ENCODE data around the gene JMY. TPM values are rescaled to one million over a fixed set of nuclear protein-coding genes. Genes with fewer than 3 reads are reported as not detected.

JMY gene
- polyA plus RNA-seq, 1 donor (not counting 4 experiments of a cell fraction or from before 2014, with no cell fraction given): 3.3 TPM

GRCh38 chr5:79206541-79206940 is 29.4 kb upstream of the JMY start:
- peaks cover 8% of the 10 kb centered on the region for H3K4me1 ChIP-seq (ENCODE audit: control insufficient read depth, extremely low read depth, insufficient read depth, low read length)
- H3K4me3 ChIP-seq (ENCODE audit: control insufficient read depth in 2 of 3, extremely low read depth in 1 of 3, insufficient read depth in 2 of 3, low read depth in 1 of 3, low read length in 3 of 3): no peak overlapping the region

GRCh38 chr5:79209505-79209904 is 26.4 kb upstream of the JMY start:
- dilution Hi-C loops (cut with MboI; ENCODE audit: extremely low pct_ligation_motif_present, low sequenced_read_pairs): no loop called here
- no peak overlapping the region for H3K9ac ChIP-seq (ENCODE audit: control insufficient read depth, extremely low read depth, insufficient read depth, low read length)
- no peak overlapping the region for H3K27ac ChIP-seq (ENCODE audit: control insufficient read depth, insufficient read depth, low read length)
- H3K36me3 ChIP-seq (ENCODE audit: control insufficient read depth in 2 of 2, extremely low read depth in 1 of 2, insufficient read depth in 2 of 2, low read length in 2 of 2): no peaks in the 10 kb centered on the region
- H3K9me3 ChIP-seq (ENCODE audit: control insufficient read depth, low read depth, low read length): no peaks in the 10 kb centered on the region
- H3K9me1 ChIP-seq (ENCODE audit: control insufficient read depth, extremely low read depth, insufficient read depth, low read length): no peaks in the 10 kb centered on the region
- no peak overlapping the region for H3K4me3 ChIP-seq (ENCODE audit: control insufficient read depth in 2 of 3, extremely low read depth in 1 of 3, insufficient read depth in 2 of 3, low read depth in 1 of 3, low read length in 3 of 3)
- H3K4me2 ChIP-seq (ENCODE audit: control insufficient read depth, extremely low read depth, insufficient read depth, low read depth, low read length): no peak overlapping the region
- H4K20me1 ChIP-seq (ENCODE audit: control insufficient read depth, extremely low read depth, insufficient read depth, low read length): no peaks in the 10 kb centered on the region
- no peaks in the 10 kb centered on the region for H3K79me2 ChIP-seq (ENCODE audit: control insufficient read depth, insufficient read depth, low read length)
- no peaks in the 10 kb centered on the region for H3K4me1 ChIP-seq (ENCODE audit: control insufficient read depth, extremely low read depth, insufficient read depth, low read length)
- FAIRE-seq: no peak
- H2AFZ ChIP-seq (ENCODE audit: control insufficient read depth, low read length): no peak overlapping the region
- TF ChIP-seq, protein P1, sequence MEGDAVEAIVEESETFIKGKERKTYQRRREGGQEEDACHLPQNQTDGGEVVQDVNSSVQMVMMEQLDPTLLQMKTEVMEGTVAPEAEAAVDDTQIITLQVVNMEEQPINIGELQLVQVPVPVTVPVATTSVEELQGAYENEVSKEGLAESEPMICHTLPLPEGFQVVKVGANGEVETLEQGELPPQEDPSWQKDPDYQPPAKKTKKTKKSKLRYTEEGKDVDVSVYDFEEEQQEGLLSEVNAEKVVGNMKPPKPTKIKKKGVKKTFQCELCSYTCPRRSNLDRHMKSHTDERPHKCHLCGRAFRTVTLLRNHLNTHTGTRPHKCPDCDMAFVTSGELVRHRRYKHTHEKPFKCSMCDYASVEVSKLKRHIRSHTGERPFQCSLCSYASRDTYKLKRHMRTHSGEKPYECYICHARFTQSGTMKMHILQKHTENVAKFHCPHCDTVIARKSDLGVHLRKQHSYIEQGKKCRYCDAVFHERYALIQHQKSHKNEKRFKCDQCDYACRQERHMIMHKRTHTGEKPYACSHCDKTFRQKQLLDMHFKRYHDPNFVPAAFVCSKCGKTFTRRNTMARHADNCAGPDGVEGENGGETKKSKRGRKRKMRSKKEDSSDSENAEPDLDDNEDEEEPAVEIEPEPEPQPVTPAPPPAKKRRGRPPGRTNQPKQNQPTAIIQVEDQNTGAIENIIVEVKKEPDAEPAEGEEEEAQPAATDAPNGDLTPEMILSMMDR (optimal IDR thresholded peaks at IDR 0.05 in 1 of 3, IDR thresholded peaks at IDR 0.05 in 1 of 3, conservative IDR thresholded peaks at IDR 0.05 in 1 of 3; ENCODE audit: extremely low read depth in 1 of 3, insufficient read depth in 2 of 3, low read length in 3 of 3): no peak
- TF ChIP-seq EZH2 (IDR thresholded peaks at IDR 0.05; ENCODE audit: low read length): no peak
- no peak for DNase-seq (ENCODE audit: low read depth, low spot score)
- H3K27me3 ChIP-seq (ENCODE audit: control insufficient read depth, extremely low read depth, insufficient read depth, low read length): no peaks in the 10 kb centered on the region

More at GRCh38 chr5:79206541-79206940, 29.4 kb upstream of the JMY start:
- Histone ChIP-seq H3K9me1 (ENCODE audit: control insufficient read depth, extremely low read depth, insufficient read depth, low read length) (no peaks in the 10 kb centered on the region), H3K36me3 (ENCODE audit: control insufficient read depth in 2 of 2, extremely low read depth in 1 of 2, insufficient read depth in 2 of 2, low read length in 2 of 2) (no peaks in the 10 kb centered on the region), H4K20me1 (ENCODE audit: control insufficient read depth, extremely low read depth, insufficient read depth, low read length) (no peaks in the 10 kb centered on the region), H3K79me2 (ENCODE audit: control insufficient read depth, insufficient read depth, low read length) (no peaks in the 10 kb centered on the region), H3K27ac (ENCODE audit: control insufficient read depth, insufficient read depth, low read length) (no peak overlapping the region), H3K9ac (ENCODE audit: control insufficient read depth, extremely low read depth, insufficient read depth, low read length) (no peak overlapping the region), H3K4me2 (ENCODE audit: control insufficient read depth, extremely low read depth, insufficient read depth, low read depth, low read length) (no peak overlapping the region), H2AFZ (ENCODE audit: control insufficient read depth, low read length) (peak overlapping the region; percentile 49), H3K27me3 (ENCODE audit: control insufficient read depth, extremely low read depth, insufficient read depth, low read length) (no peaks in the 10 kb centered on the region), H3K9me3 (ENCODE audit: control insufficient read depth, low read depth, low read length) (no peaks in the 10 kb centered on the region)
- TF ChIP-seq, protein P1 (optimal IDR thresholded peaks at IDR 0.05 in 1 of 3, IDR thresholded peaks at IDR 0.05 in 1 of 3, conservative IDR thresholded peaks at IDR 0.05 in 1 of 3; ENCODE audit: extremely low read depth in 1 of 3, insufficient read depth in 2 of 3, low read length in 3 of 3): no peak
- TF ChIP-seq EZH2 (IDR thresholded peaks at IDR 0.05; ENCODE audit: low read length): no peak
- DNase-seq (ENCODE audit: low read depth, low spot score): no peak
- dilution Hi-C loops (cut with MboI; ENCODE audit: extremely low pct_ligation_motif_present, low sequenced_read_pairs): no loop called here
- no peak for FAIRE-seq
